Hypothalamus (tissue), 51 donors: ENCODE measurements around the gene ZBTB48.
A peak's percentile ranks its signal among the peaks of the same experiment; 100 is the strongest.
"Not testable (repeated sequence)": the region's sequence is repeated elsewhere in the genome, so short reads cannot be mapped to it uniquely, and the experiment has no call there.

Source experiments
- DNase-seq, 51 donors: peaks; one replicate each; lab custom pipeline; 2025; lab: John Stamatoyannopoulos, UW

Gene ZBTB48

DNA sequence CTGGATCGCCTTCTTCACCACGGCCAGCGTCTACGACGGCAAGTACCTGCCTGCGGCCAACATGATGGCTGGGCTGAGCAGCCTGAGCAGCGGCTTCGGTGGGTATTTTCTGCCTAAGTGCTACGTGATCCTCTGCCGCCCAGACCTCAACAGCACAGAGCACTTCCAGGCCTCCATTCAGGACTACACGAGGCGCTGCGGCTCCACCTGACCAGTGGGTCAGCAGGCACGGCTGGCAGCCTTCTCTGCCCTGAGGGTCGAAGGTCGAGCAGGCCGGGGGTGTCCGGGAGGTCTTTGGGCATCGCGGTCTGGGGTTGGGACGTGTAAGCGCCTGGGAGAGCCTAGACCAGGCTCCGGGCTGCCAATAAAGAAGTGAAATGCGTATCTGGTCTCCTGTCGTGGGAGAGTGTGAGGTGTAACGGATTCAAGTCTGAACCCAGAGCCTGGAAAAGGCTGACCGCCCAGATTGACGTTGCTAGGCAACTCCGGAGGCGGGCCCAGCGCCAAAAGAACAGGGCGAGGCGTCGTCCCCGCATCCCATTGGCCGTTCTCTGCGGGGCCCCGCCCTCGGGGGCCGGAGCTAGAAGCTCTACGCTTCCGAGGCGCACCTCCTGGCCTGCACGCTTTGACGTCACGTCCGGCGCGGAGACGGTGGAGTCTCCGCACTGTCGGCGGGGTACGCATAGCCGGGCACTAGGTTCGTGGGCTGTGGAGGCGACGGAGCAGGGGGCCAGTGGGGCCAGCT is at the start of gene ZBTB48:
ZBTB48 (plus strand) TSS at position 621 of the 745 bp plus-strand sequence. CDS start 616 bp downstream, outside the sequence.
- DNase-seq, result peak; percentile 57 to 100 (median 98)

DNA sequence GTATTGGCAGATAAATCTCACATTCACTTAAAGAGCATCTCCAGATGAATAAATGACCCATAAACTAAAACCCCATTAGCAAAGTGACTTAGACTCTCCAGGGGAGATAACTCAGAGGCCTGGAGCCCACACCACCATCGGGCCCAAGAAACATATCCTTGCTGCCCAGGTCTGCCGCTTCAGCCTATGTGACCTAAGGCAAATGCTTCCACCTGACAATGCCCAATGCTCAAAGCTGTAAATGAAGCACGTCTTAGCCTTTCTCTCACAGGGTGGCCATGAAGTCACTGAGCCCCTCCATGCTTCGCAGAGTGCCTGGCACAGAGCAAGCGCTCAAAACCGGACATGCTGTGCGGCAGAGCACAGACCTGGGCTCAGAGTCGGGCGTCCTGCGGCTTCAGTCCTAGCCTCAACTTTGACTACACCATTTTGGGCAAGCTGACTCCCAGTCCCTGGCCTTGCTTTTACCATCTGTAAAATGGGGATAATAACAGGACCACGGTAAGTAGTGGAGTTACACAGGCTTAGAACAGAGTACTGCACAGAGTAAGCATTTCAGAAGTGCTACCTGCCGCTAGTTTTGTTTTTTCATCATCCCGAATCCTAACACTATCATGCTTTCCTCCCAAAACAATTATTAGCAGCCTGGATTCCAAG is 49.2 kb upstream of the ZBTB48 start:
- DNase-seq, result no peak

DNA sequence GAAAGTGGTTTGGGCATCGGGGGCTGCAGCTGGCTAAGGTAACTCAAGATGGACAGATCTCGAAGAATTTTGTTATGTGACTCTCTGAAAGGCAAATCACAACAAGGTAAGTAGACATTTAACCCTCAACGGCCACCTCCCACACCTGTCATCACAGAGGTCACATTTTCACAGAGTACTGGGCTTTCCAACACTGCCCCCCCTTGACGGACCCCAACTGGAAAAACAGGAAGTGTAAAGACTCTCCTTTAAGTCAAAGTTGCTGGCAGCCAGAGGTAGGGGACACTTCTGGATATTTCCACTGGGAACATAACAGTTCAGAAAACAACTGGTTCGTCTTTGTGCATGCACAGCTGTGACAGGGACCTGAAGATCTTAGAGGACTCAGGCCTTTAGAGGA is 47.8 kb upstream of the ZBTB48 start:
- no peak for DNase-seq

DNA sequence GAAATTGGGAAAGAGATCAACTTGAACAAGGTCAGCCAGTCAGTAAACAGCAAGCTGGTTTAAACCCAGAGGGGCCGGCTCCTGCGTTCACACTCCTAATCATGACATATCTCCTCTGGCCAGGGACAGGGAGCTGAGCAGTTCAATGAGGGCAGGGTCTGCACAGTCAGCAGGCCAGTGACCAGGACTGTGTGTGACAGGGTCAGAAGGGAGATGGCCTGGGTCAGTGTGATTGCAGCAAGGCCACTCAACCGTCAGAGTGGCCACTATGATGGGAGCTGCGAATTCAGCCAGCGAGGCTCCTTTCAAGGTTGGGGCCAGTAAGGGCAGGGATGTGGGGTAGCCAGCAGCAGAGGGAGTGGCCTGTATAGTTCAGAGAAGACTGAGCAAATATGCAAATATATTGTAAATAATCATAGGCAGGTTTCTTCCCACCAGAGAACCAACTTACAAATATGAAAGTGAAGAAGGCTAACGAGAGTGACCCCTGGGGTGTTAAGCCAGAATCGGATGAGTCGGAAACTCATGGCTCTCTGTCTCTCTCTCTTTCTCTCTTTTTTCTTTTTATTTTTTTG is 45.5 kb upstream of the ZBTB48 start:
- no peak for DNase-seq

DNA sequence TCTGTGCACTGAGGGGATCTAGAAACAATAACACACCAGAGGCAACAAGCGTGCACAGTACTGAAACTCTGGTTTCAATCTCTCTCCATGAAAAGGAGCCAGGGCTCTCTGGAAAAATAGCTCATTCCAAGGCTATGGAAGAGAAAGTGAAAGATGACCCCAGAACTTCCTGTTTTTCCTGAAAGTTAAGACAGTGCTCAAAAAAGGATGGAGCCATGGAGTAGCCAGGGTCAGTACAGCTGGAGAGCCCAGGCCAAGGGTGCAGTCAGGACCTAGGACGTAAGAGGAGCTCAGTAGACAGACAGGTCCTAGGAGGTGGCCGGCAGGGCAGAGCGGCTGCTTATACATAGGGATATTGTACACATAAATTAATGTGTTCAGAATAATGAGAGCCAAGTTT is 44.6 kb upstream of the ZBTB48 start:
- no peak for DNase-seq

DNA sequence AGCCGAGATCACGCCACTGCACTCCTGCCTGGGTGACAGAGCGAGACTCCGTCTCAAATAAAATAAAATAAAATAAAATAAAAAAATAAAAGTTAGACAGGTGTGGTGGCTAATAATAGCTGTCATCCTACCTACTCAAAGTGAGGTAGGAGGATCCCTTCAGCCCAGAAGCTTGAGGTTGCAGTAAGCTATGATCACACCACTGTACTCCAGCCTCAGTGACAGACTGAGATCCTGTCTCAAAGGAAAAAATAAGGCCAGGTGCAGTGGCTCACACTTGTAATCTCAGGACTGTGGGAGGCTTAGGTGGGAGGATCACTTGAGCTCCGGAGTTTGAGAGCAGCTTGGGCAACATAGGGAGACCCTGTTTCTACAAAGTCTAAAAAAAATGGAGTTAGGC is 43.5 kb upstream of the ZBTB48 start:
- no peak for DNase-seq

DNA sequence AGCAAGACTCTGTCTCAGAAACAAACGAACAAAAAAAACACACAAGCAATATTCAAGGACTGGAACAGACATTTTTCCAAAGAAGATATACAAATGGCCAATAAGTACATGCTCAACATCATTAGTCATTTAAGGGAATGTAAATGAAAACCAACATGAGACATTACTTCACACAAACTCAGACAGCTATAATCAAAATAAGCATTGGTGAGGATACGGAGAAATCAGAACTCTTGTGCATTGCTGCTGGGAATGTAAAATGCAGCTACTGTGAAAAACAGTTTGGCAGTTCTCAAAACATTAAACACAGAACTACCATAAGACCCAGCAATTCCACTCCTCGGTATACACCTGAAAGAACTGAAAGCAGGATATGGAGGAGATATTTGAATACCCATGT is 40.8 kb upstream of the ZBTB48 start:
- DNase-seq, result no peak

DNA sequence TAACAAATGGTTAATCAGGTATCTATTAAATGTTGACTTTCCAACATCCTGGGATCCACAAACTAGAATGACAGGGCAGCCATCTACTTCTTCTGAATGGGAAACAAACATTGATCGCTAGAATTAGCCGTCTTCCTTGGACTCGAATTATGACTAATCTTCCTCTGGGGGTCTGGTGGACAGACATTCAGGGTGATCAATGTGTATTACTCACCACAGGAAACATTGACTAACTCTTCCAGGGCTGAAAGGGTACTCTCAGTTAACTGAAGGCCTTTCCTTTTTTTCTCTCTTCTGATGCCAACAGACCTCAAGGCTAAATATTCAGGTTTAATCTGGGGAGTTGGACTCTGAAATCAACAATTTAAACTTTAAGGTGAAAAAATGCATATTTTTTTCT is 35.0 kb upstream of the ZBTB48 start:
- DNase-seq, result no peak

DNA sequence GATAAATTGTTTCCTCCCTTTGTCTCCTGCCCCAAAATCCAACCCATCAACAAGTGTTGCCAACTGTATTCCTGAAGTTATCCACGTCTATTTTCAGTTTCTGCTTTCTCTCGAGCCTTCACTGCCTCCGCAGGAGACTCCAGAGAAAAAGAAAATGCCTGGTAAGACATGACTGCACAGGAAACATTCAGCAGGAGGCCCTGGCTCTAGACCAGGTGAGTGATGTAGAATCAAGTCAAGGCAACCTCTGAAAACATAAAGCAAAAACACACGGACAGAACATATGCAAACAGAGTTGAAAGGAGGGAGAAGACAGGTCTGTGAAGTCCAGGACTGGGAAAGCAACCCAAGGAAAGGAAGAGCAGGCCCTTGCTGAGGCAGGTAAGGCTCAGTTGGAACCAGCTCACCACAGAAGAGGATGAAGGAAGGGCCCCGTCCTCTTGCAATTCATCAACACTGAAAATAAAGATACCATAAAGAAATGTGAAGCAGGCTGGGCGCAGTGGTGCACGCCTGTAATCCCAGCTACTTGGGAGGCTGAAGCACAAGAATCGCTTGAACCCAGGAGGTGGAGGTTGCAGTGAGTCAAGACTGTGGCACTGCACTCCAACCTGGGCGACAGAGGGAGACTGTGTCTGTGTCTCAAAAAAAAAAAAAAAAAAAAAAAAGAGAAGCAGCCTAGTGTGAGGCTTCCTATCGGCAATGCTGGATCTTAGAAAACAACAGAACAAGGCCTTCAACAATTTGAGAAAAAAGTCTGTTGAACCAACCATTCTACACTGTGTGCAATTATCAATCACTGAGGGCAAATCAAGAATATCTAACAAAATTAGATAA is 34.3 kb upstream of the ZBTB48 start:
- no peak for DNase-seq

DNA sequence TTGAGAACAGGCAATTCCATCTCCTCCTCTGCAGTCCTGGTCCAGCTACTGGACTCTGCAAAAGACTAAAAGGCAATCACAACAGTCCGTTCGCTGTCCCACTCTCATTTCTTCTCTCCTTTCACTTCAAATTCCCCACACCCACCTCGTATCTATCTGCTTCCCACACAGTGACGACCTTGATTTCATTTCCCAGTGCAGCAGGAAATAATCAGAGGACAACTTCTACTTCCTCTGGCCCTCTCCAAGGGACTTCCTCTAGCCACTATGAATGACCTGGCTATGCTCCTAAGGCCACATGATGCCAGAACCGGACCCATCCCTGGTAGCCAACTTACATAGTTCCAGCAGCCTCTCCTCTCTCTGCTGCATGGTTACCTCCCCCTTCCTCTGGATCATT is 33.5 kb upstream of the ZBTB48 start:
- no peak for DNase-seq

DNA sequence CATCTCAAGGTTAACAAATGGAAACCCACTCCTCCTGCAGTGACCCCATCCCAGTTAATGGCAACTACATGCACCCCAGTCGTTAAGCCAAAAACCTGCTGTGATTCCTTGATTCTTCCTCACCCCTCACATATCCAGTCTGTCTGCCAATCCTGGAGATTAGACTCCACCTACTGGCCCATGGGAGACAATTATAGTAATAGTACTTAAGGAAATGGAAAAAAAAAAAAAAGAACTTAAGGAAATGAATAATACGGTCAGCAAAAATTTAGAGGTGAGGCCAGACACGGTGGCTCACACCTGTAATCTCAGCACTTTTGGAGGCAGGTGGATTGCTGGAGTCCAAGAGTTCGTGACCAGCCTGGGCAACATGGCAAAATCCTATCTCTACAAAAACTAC is 32.5 kb upstream of the ZBTB48 start:
- no peak for DNase-seq

DNA sequence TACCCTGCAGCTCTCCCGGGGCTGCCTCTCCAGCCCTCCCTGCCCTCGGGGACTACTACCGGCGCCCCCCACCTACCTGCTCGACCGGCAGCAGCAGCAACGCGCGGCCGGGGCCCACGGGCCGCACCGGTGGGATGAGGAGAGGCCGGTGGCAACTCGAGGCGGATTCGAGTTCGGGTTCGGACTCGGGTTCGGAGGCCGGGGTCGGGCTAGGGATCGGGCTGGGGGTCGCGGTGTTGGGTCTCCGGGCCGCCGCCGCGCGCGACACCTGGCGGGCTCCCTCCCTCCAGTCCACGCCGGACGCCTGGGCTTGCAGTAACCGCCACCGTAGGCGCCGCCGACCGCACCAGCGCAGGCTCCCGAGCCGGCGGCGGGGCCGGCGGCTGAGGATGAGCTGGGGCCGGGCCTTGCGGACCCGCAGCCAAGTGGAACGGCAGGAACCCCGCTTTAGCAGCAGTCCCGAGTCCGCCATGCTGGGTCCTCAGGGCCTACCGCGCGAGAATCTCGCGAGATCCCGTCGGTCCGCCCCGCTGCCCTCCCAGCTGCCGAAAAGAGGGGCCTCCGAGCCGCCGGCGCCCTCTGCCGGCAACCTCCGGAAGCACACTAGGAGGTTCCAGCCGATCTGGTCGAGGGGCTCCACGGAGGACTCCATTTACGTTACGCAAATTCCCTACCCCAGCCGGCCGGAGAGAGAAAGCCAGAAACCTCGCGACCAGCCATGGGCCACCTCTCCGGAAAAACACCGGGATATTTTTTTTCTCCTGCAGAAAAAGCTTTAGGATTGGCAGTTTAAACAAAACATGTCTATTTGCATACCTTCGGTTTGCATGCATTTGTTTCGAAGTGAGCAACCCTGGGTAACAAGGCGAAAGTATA is 25.5 kb upstream of the ZBTB48 start, which contains the start of gene NOL9:
NOL9 (minus strand) TSS at position 483 of the 876 bp plus-strand sequence; CDS start at position 472, 11 bp downstream.
- DNase-seq, result peak; percentile 33 to 96 (median 85)

DNA sequence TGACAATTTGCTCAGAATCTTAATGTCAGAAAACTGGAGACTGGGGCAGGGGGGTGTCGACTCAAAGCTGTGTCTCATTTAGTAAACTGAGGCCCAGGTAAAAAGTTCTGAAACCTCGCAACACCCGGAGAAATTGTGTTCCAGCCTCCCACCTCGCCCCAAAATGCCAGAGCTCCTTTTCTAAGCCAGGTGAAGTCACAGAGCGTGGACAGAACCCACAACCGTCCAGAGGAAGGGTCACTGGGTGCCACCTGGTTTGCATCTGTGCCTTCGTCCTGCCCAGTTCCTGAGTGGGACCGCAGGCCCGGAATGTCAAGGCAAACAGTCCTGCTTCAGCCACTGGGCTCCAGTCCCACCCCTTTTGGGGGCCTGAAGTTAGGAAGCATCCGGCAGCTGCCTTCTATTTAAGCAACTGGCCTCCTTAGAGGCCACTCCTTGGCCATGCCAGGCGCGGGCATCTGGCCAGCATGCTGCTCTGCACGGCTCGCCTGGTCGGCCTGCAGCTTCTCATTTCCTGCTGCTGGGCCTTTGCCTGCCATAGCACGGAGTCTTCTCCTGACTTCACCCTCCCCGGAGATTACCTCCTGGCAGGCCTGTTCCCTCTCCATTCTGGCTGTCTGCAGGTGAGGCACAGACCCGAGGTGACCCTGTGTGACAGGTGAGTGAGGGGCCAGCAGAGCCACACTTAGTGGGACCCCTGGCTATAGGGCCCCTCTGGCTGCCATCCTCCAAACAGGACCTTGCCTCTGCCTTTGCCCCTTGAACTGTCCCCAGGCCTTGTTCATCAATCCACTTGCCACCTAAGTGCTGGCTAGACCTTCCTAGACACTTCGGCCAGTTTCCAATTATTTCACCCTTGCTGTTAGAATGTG is 24.7 kb upstream of the ZBTB48 start, which contains the start of gene TAS1R1:
TAS1R1 (plus strand) TSS at position 401 of the 872 bp plus-strand sequence; CDS start at position 468, 67 bp downstream.
- DNase-seq, result peak in 33 of 51 donors; percentile 1 to 51 (median 23)

DNA sequence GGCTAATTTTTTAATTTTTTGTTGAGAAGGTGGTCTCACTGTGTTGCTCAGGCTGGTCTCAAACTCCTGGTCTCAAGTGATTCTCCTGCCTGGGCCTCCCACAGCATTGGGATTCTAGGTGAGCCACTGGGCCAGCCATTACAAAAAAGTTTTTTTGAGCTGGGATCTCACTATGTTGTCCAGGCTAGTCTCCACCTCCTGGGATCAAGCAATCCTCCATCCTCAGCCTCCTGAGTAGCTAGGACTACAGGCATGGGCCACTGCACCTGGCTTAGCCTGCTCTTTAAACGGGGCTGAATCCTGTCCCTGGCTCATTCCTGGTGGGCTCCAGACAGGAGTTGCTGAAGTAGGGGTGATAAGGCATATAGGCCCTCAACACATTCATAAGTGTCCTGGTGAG is 22.2 kb upstream of the ZBTB48 start:
- DNase-seq, result no peak

DNA sequence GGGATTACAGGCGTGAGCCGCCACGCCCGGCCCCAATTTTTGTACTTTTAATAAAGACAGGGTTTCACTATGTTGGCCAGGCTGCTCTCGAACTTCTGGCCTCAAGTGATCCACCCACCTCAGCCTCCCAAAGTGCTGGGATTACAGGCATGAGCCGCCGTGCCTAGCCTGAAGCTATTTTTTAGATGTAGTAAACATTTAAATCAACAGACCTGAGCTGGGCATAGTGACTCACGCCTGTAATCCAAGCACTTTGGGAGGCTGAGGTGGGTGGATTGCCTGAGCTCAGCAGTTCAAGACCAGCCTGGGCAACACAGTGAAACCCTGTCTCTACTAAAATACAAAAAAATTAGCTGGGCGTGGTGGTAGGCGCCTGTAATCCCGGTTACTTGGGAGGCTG is 20.6 kb upstream of the ZBTB48 start:
- not testable (repeated sequence) for DNase-seq

DNA sequence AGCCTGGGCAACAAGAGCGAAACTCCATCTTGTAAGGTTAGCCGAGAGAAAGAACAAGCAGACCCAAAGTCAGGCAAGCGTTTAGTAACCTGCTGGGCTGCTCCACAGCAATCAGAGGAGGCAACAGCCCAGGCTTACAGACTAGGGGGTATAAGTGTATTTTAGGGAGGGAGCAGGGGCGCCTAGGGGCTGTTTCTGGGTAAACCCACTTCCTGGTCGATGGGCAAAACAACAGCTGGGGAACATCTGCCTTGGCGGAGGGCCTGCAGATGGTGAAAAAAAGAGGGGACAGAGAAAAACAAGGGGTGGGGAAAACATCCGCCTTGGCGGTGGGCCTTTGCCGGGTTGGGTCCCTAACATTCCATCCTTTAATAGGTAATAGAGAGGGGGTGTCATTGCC is 19.5 kb upstream of the ZBTB48 start:
- DNase-seq, result no peak

DNA sequence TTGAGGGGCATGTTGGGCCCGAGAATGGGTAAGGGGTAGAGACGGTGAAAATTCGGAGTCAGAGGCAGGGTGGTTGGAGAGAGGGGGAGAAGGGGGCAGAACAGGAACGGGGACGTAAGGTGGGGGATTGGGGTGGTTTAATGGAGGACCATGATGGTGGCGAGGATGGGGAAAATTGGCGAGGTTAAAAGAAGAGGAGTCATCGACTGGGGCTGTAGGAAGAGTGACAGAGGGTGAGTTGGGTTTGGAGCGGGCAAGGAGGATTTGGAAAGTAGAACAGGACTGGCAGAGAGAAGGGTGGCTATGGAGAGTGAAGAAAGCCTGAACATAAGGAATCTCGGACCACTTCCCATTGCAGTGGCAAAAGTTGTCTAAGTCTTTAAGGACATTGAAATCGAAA is 10.8 kb upstream of the ZBTB48 start:
- DNase-seq, result no peak

DNA sequence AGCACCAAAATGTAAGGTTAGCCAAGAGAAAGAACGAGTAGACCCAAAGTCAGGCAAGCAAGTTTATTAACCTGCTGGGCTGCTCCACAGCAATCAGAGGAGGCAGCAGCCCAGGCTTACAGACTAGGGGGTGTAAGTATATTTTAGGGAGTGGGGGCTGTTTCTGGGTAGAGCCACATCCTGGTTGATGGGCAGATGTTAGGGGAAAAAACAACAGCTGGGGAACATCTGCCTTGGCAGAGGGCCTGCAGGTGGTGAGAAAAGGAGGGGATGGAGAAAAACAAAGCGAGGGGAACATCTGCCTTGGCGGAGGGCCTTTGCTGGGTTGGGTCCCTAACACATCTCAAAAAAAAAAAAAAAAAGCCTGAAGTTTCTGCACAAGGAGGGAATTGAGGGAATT is 9.7 kb upstream of the ZBTB48 start:
- no peak for DNase-seq

DNA sequence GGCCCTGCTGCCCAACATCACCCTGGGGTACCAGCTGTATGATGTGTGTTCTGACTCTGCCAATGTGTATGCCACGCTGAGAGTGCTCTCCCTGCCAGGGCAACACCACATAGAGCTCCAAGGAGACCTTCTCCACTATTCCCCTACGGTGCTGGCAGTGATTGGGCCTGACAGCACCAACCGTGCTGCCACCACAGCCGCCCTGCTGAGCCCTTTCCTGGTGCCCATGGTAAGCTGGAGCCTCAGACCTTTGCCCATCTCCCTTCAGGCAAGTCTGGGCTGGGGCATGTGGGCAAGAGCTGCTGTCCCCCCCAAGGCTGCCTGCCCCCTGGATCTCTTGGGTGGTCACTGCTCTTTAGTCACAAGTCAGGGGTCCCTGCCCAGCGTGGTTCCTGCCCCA is 8.8 kb upstream of the ZBTB48 start:
- DNase-seq, result no peak
